Left renal pelvis (tissue), 4 donors: ENCODE results near the gene VWC2L. TPM values are rescaled to one million over a fixed set of nuclear protein-coding genes. Genes with fewer than 3 reads are reported as not detected.
A peak's percentile ranks its signal among the peaks of the same experiment; 100 is the strongest.

ENCODE experiments used
- DNase-seq, 4 donors: peaks; one replicate each; pipeline ENCODE4 v3.0.0-alpha.2; 2013; ENCODE audit warnings: low read depth in 4 of 4, low spot score in 3 of 4
- polyA plus RNA-seq, 4 donors: library from polyadenylated mRNA; unstranded; fragments of 120-200 nt; gene quantifications; one replicate each; pipeline ENCODE4 v1.2.1, GENCODE V29; 2013; ENCODE audit not compliant: insufficient read length in 4 of 4

VWC2L gene
- polyA plus RNA-seq, 4 donors = 0.06 TPM; not detected in 2

GRCh38 chr2:214578442-214578841, 167.6 kb downstream of the VWC2L start:
- no peak for DNase-seq

DNA sequence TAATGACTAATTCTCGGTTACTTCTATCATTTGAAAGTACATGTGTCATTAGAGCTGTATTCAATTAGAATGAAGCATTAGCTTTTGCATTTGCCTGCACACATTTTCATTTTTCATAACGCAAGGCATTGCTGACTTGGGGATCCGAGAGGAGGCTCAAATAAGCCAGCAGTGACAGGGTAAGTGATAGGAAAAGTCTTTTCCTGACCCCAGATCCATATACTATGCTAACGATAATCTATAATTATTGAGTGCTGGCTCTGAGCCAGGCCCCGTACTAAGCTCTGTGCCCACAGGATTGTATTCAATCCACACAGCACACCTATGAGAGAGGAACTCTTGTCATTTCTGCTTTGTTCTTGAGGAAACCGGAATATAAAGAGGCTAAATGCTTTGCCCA, 168.2 kb downstream of the VWC2L start:
- DNase-seq = no peak

GRCh38 chr2:214587442-214587841, 176.6 kb downstream of the VWC2L start:
- no peak for DNase-seq

DNA sequence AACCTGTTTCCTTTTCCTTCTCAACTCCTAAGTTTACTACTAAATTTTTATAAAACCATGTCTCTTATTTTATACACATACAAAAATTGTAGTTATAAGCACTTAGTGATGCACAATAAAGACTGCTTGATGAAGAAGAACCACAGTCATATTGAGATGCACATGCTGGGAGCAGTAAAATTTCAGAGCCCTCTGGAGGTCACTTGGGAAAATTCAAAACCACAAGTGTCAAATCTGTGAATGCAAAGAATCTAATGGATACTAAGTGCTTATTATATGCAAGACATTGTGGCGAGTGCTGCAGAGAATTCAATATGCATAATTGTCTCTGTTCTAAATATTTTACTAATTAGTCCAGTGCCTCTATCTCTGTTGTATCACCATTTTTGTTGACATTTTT, 180.5 kb downstream of the VWC2L start:
- no peak for DNase-seq

DNA sequence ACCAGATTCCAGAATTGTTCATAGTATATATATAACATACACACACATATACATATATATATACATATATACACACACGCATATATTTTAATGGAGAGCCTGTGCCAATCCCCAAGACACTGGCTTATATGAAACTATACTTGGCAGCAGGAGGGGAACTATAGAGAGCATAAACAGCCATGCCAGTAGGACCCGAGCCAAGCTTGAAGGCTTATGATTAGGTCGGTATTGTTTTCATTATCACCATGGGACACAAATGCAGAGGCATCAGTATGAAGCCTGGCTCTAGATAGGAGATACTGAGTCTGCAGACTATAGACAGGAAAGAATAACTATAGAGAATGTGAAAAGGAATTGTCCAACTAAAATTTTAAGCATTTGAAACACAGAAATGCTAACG, 181.2 kb downstream of the VWC2L start:
- DNase-seq = no peak

DNA sequence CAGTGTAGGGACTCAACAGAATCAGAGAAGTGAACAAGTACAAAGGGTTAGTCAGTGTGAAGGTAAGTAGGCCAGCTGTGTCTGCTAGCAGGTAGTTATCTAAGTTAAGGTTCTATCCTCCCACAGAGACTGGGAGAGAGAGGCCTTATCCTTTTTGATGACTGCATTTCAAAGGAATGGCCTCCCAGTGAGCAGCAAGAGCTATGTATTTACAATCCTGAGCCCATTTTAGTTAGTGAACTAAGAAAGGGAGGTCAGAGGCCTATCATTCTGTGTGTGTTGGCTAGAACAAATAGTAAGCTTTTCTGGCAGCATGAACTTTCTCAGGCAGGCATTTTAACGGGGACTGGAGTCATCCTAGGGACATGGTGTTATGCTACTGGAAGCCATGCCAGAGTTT, 182.9 kb downstream of the VWC2L start:
- no peak for DNase-seq

- no peak for DNase-seq
Measured at GRCh38 chr2:214601852-214602633, 191.2 kb downstream of the VWC2L start.

GRCh38 chr2:214604861-214605260, 194.0 kb downstream of the VWC2L start:
- no peak for DNase-seq

DNA sequence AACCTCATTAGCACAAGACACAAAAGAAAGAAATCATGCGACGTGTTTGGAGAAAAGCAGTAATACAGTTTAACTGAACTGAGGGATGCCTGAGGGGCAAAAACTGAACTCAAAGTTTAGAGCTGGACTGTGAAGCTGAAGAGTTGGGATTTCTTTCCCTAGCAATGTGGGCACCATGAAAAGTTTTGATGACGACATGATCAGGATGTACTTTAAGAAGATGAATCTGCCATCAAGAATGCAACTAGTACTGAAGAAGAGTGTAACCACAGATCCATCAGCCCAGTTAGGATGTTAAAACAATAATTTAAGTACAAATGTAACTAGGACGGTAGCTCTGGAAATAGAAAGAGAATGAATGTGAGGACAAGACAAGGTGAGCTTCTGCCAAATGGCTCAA, 196.2 kb downstream of the VWC2L start:
- no peak for DNase-seq

DNA sequence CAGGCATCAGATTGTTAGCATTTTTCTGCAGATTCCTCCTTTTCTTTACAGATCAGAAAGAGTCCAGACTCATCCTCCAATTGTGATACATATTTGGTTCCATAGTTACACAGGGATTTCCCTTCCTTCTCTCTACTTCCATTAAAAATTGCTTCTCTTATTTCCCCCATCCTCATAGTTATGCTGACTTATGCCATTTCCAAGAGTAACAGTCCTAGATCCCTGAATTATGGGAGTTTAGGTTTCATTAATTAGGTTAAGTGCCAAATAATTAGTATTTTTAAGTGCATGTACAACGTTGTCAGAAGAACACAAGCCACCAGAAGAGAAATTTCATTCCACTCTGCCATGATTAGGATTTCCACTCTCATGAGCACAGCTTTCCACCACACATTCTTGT, 200.2 kb downstream of the VWC2L start:
- no peak for DNase-seq

DNA sequence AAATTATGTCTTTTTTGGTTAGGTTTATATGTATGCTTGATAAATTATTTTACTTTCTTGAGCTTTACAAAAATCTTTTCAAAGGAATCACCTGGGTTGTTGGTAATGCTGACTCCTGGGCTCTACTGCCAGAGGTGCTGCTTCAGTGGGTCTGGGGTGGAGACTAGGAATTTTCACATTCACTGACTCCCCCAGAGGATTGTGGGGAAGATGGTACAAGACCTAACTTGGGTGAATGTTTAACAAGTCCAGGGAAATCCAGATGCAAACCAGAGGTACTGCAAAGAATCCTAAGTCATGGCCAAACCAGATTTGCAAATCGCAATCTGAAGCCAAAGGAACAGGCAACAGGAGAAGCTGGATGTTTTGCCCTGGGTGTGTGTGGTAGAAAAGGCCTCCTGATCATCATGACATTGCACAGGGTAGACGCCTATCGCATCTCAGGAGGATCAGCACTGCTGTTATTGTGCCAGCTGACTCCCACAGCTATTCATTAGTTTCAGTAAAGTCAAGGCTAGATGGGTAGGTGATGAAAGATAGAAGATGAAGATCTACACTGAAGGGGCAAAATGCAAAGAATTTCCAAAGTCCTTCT, 213.4 kb downstream of the VWC2L start:
- peak in 1 of 4 donors; percentile 14 for DNase-seq

- DNase-seq = no peak
Measured at GRCh38 chr2:214628091-214628490, 217.2 kb downstream of the VWC2L start.
